ENCODE data around the gene DCUN1D1.

The DCUN1D1 gene

GRCh38 chr3:182935803-182936202 lies 44.5 kb downstream of the DCUN1D1 start:
- no peak for DNase-seq

- DNase-seq, result no peak
Measured at GRCh38 chr3:182925944-182926337, 54.4 kb downstream of the DCUN1D1 start.

DNA sequence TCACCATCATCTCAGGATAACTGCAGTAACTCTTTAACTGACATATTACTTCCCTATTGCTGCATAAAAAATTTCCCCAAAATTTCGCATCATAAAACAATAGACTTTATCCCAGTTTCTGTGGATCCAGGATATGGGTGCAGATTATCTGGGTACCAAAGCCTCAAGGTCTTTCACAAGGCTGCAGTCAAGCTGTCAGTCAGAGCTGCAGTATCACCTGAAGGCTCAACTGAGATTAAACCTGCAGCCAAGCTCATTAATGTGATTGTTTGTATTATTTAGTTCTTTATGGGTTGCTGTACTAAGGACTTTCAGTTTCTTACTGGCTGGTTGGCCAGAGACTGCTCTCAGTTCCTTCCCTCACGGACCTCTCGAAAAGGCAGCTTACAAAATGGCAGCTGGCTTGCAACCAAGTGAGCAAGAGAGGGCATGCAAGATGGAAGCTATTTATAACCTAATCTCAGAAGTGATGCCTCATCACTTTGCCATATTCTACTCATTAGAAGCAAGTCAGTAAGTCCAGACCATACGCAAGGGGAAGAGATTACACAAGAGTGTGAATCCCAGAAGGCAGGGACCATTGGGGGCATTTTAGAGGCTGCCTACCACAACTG lies 54.9 kb downstream of the DCUN1D1 start:
- DNase-seq, result no peak

DNA sequence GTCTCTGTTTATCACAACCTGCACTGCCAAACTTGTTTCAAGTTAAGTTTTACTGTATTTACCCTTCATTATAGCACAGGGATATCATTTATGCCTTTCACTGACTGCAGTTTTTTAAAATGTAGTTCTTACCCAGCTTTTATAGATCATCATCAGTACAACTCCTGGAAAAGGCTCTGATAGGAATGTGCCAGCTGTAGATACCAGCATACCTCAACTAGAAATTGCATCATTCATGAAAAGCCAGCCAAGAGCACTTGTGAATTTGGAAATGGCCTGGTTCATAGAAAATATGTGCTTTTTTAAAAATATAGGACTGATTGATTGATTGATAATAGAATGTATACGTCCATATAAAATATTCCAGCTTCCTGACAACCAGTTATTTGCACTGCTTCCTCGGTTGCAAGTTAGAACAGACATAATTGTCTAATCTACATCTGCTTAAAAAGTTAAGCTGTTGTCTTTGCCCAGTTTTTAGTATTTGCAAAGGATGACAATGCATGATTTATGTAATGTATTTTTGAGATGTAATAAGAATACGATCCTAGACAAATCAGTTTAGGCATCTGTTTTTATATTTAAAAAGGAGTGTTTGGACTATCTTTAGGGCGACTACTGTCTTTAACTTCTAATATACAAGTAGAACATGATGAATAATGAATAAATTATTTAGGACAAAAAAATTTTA lies 58.5 kb downstream of the DCUN1D1 start:
- DNase-seq, result no peak

DNA sequence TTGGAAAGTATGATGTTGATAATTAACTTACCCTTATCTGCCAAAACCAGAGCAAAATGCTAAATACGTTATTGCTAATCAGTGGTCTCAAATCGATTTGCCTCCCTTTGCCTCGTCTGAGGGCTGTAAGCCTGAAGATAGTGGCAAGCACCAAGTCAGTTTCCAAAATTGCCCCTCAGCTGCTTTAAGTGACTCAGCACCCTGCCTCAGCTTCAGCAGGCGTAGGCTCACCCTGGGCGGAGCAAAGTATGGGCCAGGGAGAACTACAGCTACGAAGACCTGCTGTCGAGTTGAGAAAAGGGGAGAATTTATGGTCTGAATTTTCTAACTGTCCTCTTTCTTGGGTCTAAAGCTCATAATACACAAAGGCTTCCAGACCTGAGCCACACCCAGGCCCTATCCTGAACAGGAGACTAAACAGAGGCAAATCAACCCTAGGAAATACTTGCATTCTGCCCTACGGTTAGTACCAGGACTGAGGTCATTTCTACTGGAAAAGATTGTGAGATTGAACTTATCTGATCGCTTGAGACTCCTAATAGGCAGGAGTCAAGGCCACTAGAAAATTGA lies 59.7 kb downstream of the DCUN1D1 start:
- DNase-seq, result no peak

DNA sequence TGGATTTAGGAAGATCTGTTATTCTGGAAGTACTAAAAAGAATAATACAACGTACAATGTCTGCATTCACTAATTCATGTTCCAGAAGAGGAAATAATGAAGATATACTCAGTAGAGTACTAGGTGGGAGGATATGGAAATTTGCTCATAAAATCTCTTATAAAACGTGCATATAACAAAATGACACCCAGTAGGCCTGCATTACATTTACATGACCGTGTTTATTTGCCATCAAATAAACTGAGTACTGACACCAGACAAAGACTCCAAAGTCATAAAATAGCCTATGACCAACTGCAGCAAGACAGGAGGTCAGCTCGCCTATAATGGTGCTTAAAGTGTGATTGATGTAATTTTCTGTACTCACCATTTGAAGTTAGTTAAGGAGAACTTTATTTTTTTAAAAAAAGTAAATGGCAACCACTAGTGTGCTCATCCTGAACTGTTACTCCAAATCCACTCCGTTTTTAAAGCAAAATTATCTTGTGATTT lies 60.4 kb downstream of the DCUN1D1 start:
- DNase-seq, result no peak

DNA sequence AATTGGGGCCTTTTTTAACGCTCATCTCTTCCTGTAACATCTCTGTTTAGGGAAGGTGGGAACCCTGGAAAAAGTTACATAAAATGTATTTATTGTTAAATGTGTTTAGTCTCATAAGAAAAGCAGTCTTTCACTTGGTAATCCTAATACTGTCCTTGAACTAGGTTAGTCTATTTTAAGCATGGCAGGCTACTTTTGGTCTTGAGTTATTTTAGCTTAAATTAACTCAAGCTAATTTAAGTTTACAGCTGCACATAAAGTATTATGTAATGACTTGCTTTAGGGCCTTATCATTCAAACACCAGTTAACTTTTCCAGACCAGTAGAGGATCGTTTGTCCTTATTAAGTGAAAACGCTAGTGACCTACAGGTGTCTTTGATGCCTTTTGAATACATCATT lies 63.2 kb downstream of the DCUN1D1 start:
- no peak for DNase-seq

DNA sequence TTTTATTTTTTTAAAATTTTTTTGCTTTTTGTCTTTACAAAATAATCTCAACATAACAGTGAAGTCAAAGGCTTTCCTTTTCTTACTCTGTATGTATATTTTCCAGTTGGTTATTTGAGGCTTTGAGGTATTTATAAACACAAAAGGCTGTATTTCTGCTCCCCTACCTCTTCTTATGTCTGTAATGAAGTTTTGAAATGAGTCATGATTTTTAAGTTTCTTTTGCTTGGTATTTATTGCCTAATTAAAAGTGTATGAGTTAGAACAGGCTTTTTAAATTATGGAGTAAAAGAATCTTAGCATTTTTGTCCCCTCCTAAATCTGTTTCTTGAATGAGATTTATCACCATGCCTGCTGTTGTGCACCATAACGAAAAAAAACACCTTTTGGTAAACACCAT lies 66.0 kb downstream of the DCUN1D1 start:
- no peak for DNase-seq

- no peak for DNase-seq
Measured at GRCh38 chr3:182913889-182914288, 66.4 kb downstream of the DCUN1D1 start.

DNA sequence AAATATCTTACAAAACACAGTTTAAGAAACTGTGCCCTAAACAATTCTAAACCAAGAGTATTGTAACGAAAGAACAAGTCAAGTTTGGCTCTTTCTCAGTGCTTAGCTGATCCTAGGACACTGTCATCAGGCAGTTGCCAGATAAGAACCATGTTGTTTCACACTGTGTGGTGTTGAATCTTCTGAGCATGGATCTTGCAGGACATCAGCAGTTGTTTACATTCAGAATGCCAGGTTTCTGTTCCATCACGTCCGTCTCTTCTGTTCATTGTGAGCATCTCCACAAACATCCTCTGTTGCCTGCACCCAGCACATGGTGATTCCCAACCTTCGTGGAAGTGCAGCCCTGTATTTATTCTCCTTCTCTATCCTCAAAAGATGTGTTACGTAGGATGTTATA lies 67.9 kb downstream of the DCUN1D1 start:
- no peak for DNase-seq

DNA sequence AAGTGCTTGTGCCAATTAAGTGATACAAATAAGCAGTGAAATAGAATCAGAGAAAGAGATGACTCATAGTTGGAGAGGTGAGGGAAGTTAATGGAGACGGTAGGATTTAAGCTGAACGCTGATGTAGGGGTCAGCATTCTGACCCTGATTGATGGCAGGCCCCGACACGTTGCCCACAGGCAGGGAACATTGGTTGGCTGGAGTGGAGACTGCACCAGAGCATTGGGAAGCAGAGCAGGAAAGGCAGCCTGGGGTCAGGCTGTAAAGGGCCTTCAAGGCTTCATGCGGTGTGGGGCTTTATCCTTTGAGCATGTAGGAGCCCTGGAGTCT lies 68.6 kb downstream of the DCUN1D1 start:
- no peak for DNase-seq

- DNase-seq, result no peak
Measured at GRCh38 chr3:182910936-182911781, 69.2 kb downstream of the DCUN1D1 start.

- no peak for DNase-seq
Measured at GRCh38 chr3:182909318-182910040, 70.9 kb downstream of the DCUN1D1 start.

- DNase-seq, result no peak
Measured at GRCh38 chr3:182908471-182908870, 71.9 kb downstream of the DCUN1D1 start.

DNA sequence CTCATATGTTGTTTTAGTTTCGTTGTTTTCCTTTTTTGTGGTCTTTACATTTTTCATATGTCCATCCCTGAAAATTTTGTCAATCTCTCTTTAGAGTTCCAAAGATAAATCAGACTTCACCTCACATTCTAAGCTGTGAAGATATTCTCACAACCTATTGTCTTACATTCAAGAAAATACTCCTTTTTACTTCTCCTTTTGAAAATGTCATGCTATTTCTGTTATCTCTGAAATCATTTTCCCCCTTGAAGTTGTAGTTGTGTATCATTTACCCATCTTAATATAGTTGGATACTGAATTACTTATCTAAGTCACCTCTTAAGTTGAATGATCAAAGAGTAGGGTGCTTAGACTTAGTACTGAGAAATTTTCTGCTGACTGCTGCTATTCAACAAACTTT lies 74.3 kb downstream of the DCUN1D1 start:
- no peak for DNase-seq

GRCh38 chr3:182905623-182906022 lies 74.7 kb downstream of the DCUN1D1 start:
- no peak for DNase-seq

DNA sequence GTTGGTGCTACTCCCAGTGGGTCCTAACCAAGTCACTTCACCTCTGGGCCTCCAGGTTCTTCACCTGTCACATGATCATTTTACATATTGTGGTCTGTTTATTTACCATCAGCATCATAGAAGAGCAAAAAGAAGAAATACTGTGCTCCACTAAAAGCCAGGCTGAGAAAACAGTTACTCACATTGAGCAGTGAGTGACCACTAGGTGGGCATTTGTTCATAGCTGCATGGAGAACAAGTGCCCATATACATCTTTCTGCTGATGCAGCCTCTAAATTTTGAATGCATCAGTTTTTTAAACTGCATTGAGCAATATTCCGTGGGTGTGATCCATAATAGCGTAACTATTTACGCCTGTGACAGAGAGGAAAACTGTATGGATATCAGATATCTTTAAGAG lies 76.2 kb downstream of the DCUN1D1 start:
- DNase-seq, result no peak

DNA sequence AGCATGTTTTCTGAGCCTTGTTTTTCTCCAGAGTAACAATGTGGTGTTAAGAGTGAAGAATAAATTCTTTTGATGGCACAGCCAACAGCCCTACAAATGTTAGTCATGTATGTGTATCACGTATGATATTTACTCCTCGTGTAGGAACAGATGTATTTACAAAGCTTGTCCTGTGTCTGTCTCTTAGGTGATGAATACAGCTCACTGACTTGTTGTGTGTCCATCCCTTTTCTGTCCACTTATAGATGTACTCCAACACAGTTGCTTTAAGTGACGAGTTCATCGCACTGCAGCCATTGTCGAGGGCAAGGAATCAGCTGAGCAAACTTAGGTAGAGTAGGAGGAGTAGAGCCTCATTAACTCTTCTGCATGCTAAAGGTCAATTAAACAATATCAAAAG lies 78.1 kb downstream of the DCUN1D1 start:
- DNase-seq, result no peak

GRCh38 chr3:182896553-182896952 lies 83.8 kb downstream of the DCUN1D1 start:
- DNase-seq, result no peak

DNA sequence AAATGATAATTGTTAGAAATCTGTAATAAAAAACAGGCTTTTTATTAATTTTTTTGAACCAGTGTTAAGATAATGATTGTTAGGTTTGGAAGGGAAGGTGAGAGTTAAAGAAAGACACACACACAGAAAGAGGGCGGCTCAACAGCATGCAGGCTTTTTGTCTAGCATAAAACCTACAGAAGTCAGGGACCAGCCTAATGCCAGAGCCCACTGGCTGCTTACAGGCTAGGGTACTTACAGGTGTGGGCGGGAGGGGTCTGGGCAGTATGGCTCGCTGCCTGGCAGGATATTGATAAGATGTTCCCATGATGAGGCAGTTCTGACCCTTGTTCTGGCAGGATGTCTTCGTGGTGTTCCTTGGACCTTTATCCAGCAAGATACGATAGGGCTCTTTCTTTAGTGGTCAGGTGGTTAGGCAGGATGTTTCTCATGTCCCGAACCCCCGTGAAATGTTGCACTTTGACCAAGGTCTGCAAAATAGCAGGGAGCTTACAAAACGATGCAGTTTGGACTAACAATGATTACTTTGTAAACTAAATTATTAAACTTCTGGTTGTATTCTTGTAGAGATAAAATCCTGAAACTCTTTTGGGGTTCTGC lies 84.7 kb downstream of the DCUN1D1 start:
- no peak for DNase-seq

DNA sequence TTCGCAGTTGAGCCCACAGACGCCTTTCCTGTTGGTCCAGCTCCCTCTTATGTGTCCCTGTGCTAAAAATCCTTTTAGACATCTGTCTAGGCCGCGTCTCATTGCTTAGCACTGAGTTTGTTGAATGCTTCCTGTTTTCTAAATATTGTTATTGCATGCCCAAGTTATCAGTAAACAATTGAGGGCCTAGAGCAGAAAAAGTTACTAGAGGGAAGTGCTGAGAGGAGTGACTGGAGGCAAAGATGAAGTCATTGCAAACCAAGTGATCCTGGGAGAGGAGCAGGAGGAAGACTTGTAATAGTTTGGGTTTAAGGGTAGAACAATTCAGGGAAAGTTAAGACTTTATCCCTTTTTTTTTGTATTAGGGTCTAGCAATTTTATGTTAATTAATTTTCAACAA lies 88.1 kb downstream of the DCUN1D1 start:
- no peak for DNase-seq

- DNase-seq, result no peak
Measured at GRCh38 chr3:182891364-182891763, 89.0 kb downstream of the DCUN1D1 start.

Data from SHP77 treated with DMSO at 0.1 percent for 48 hours (cell line).